Neural cell (in vitro differentiated cells): ENCODE results near the gene PREX1. TPM values are rescaled to one million over a fixed set of nuclear protein-coding genes. Genes with fewer than 3 reads are reported as not detected.

Experiments
- H2AFZ ChIP-seq: fragments of 200-600, 300-800 bp; sonication (generic), shearing (Covaris generic); 2 replicates; pipeline ENCODE4 v1.6.0; 2014; ENCODE audit warnings: low read depth, mild to moderate bottlenecking, antibody characterized with exemption, low read length, moderate library complexity
- H3F3A ChIP-seq: fragments of 200-600 bp; shearing (Covaris generic); 2 replicates; pipeline ENCODE4 v1.6.1; 2016; ENCODE audit warnings: mild to moderate bottlenecking, moderate library complexity, mixed read lengths, antibody characterized with exemption, low read length; ENCODE audit not compliant: insufficient read depth, poor library complexity, severe bottlenecking
- H3K27ac ChIP-seq: fragments of 200-600, 300-800 bp; sonication (generic), shearing (Covaris generic); 2 replicates; pipeline ENCODE4 v1.5.1; 2014; ENCODE audit warnings: mild to moderate bottlenecking, low read length, moderate library complexity
- H3K27me3 ChIP-seq: fragments of 300-800, 200-600 bp; sonication (generic), shearing (Covaris generic); 2 replicates; pipeline ENCODE4 v1.6.0; 2014; ENCODE audit warnings: mild to moderate bottlenecking, low read depth, low read length, moderate library complexity; ENCODE audit not compliant: insufficient read depth
- H3K36me3 ChIP-seq: fragments of 300-800, 200-600 bp; sonication (generic), shearing (Covaris generic); 2 replicates; pipeline ENCODE4 v1.5.1; 2014; ENCODE audit warnings: mild to moderate bottlenecking, antibody characterized with exemption, low read length, moderate library complexity; ENCODE audit not compliant: insufficient read depth
- H3K4me2 ChIP-seq: fragments of 300-800, 200-600 bp; sonication (generic), shearing (Covaris generic); 2 replicates; pipeline ENCODE4 v1.6.0; 2014; ENCODE audit warnings: mild to moderate bottlenecking, low read length
- H3K4me3 ChIP-seq: fragments of 300-800, 200-600 bp; sonication (generic), shearing (Covaris generic); 2 replicates; pipeline ENCODE4 v1.5.1; 2014; ENCODE audit warnings: mild to moderate bottlenecking, low read length, moderate library complexity
- H3K79me2 ChIP-seq: fragments of 200-600 bp; shearing (Covaris generic); replicated peaks from 2 replicates; pipeline ENCODE4 v1.6.0; 2014; ENCODE audit warnings: mild to moderate bottlenecking, low read length, moderate library complexity; ENCODE audit not compliant: insufficient read depth
- H3K9ac ChIP-seq: fragments of 300-800, 200-600 bp; sonication (generic), shearing (Covaris generic); 2 replicates; pipeline ENCODE4 v1.6.1; 2016; ENCODE audit warnings: mild to moderate bottlenecking, low read length, mixed read lengths
- H3K9me2 ChIP-seq: fragments of 200-600 bp; shearing (Covaris generic); 2 replicates; pipeline ENCODE4 v1.6.1; 2016; ENCODE audit warnings: mild to moderate bottlenecking, low read length, mixed read lengths; ENCODE audit not compliant: insufficient read depth
- H3K9me3 ChIP-seq: fragments of 200-600, 300-800 bp; sonication (generic), shearing (Covaris generic); 2 replicates; pipeline ENCODE4 v1.6.1; 2016; ENCODE audit warnings: mild to moderate bottlenecking, mixed run types, low read length, moderate library complexity, mixed read lengths
- H4K20me1 ChIP-seq: fragments of 200-600 bp; shearing (Covaris generic); 2 replicates; pipeline ENCODE4 v1.6.1; 2016; ENCODE audit warnings: mild to moderate bottlenecking, mixed run types; ENCODE audit not compliant: insufficient read depth
- EP300 ChIP-seq: fragments of 450-650 bp; conservative IDR thresholded peaks from 2 replicates; pipeline ENCODE4 v1.6.1; 2014; ENCODE audit warnings: antibody characterized with exemption, mild to moderate bottlenecking, moderate library complexity; ENCODE audit not compliant: poor library complexity, severe bottlenecking
- EZH2 ChIP-seq: fragments of 200-600, 300-800 bp; shearing (Covaris generic), sonication (generic); IDR thresholded peaks from 2 replicates; pipeline ENCODE4 v1.6.1; 2014; ENCODE audit warnings: antibody characterized with exemption, low read length, borderline replicate concordance, mild to moderate bottlenecking; ENCODE audit not compliant: insufficient read depth, poor library complexity, severe bottlenecking
- MXI1 ChIP-seq: fragments of 450-650 bp; conservative IDR thresholded peaks from 2 replicates; pipeline ENCODE4 v1.6.1; 2014; ENCODE audit warnings: antibody characterized with exemption, mild to moderate bottlenecking; ENCODE audit not compliant: poor library complexity, severe bottlenecking
- POLR2AphosphoS5 ChIP-seq: IDR thresholded peaks from 2 replicates; pipeline ENCODE4 v1.6.1; 2012
- RAD21 ChIP-seq: fragments of 450-650 bp; conservative IDR thresholded peaks from 2 replicates; pipeline ENCODE4 v1.6.1; 2014; ENCODE audit warnings: antibody characterized with exemption, mild to moderate bottlenecking, moderate library complexity
- SMC3 ChIP-seq: fragments of 450-650 bp; conservative IDR thresholded peaks from 2 replicates; pipeline ENCODE4 v1.6.1; 2014; ENCODE audit warnings: antibody characterized with exemption, mild to moderate bottlenecking, moderate library complexity; ENCODE audit not compliant: poor library complexity
- TAF1 ChIP-seq: IDR thresholded peaks from 2 replicates; pipeline ENCODE4 v1.6.1; 2012; ENCODE audit warnings: low read depth
- polyA plus RNA-seq: library from polyadenylated mRNA; depleted of rRNA; stranded (reverse); fragments of >200 nt; gene quantifications from 2 replicates; pipeline ENCODE4 v1.2.3, GENCODE V29; 2014
- TF ChIP-seq, protein P1 (sequence below): IDR thresholded peaks from 2 replicates; pipeline ENCODE4 v1.6.1; 2012; ENCODE audit warnings: borderline replicate concordance
- TF ChIP-seq, protein P2 (sequence below): fragments of 450-650 bp; IDR thresholded peaks from 2 replicates; pipeline ENCODE4 v1.5.1; 2014; ENCODE audit warnings: antibody characterized with exemption, mild to moderate bottlenecking, moderate library complexity; ENCODE audit not compliant: poor library complexity, severe bottlenecking

The PREX1 gene
- polyA plus RNA-seq, 1 donor from 2014 or later, result 0.06 TPM

DNA sequence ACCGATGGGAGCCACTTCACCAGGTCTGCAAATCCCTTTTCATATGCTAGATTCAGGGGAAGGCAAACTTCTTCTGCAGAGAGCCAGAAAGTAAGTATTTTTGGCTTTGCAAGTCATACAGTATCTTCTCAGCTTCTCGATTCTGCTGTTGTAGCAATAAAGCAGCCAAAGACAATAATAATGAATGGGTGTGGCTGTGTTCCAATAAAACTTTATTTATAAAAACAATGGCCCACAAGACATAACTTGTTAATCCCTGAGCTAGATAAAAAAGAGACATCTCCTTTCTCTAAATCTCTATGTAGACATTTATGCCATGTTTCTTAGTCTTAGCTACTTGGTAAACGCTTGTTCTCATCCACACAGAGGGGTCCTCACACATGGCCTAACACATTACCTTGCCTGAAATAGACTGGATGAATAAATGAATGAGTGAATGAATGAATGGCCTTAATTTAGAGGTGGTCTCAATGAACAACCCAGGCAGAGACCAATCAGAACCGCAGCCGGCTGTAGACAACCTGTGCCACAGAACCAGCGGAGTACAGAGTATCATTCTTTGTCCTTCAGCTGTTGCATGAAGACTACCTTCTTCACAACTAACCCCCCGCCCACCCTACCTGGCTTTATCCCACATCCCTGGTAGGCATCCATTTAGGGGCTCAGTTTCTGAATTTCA lies 13.5 kb upstream of the PREX1 start:
- no peaks in the 10 kb centered on the region for H3K79me2 ChIP-seq
- H3K9ac ChIP-seq, result no peak overlapping the region
- no peak overlapping the region for H3K4me3 ChIP-seq
- no peak overlapping the region for H3K4me2 ChIP-seq
- H3K9me3 ChIP-seq, result no peaks in the 10 kb centered on the region
- TF ChIP-seq, protein P1, sequence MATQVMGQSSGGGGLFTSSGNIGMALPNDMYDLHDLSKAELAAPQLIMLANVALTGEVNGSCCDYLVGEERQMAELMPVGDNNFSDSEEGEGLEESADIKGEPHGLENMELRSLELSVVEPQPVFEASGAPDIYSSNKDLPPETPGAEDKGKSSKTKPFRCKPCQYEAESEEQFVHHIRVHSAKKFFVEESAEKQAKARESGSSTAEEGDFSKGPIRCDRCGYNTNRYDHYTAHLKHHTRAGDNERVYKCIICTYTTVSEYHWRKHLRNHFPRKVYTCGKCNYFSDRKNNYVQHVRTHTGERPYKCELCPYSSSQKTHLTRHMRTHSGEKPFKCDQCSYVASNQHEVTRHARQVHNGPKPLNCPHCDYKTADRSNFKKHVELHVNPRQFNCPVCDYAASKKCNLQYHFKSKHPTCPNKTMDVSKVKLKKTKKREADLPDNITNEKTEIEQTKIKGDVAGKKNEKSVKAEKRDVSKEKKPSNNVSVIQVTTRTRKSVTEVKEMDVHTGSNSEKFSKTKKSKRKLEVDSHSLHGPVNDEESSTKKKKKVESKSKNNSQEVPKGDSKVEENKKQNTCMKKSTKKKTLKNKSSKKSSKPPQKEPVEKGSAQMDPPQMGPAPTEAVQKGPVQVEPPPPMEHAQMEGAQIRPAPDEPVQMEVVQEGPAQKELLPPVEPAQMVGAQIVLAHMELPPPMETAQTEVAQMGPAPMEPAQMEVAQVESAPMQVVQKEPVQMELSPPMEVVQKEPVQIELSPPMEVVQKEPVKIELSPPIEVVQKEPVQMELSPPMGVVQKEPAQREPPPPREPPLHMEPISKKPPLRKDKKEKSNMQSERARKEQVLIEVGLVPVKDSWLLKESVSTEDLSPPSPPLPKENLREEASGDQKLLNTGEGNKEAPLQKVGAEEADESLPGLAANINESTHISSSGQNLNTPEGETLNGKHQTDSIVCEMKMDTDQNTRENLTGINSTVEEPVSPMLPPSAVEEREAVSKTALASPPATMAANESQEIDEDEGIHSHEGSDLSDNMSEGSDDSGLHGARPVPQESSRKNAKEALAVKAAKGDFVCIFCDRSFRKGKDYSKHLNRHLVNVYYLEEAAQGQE, result no peak
- TF ChIP-seq POLR2AphosphoS5, result no peak
- no peak for TF ChIP-seq TAF1
- no peak for TF ChIP-seq SMC3
- no peaks in the 10 kb centered on the region for H3K36me3 ChIP-seq
- H2AFZ ChIP-seq, result no peak overlapping the region
- no peaks in the 10 kb centered on the region for H3K27me3 ChIP-seq
- H3K9me2 ChIP-seq, result no peaks in the 10 kb centered on the region
- H3F3A ChIP-seq, result no peaks in the 10 kb centered on the region
- H4K20me1 ChIP-seq, result no peaks in the 10 kb centered on the region
- H3K27ac ChIP-seq, result no peak overlapping the region

DNA sequence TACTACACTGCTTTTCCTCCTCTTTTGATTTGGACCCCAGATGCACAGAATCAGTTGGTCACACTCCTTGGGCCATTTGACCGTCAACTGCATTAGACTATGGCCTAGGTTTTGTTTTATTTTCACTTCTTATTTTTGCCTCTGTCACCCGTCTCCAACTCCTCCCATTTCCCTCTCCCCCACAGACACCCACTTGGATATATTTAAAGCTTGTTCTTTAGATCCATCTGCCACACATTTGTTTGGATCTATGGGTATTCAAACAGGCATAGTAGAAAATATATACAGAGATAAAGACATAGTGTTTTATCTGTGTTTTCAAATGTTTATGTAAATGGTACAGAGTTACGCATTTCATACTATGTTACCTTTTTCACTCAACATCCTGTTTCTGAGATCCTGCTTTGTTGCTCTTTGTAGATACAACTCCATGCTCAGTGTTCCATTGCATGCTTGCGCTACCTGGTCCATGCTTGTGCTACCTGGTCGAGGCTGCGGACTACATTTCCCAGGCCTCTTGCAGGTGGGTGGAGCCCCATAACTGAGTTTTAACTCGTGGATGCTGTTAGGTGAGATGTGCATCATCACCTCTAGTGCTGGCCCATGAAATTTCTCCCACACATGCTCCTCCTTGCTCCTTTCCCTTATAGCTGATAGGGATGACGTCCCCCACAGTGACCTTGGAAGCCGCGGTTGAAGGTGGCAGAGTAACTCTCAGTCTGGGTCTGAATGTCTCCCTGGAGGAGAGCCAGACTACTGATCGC lies 11.5 kb upstream of the PREX1 start:
- H3F3A ChIP-seq, result no peaks in the 10 kb centered on the region
- no peaks in the 10 kb centered on the region for H3K27me3 ChIP-seq
- H3K27ac ChIP-seq, result no peak overlapping the region
- H3K4me2 ChIP-seq, result no peak overlapping the region
- no peaks in the 10 kb centered on the region for H3K9me2 ChIP-seq
- no peaks in the 10 kb centered on the region for H3K36me3 ChIP-seq
- TF ChIP-seq RAD21, result no peak
- TF ChIP-seq, protein P1, result no peak
- TF ChIP-seq MXI1, result no peak
- TF ChIP-seq, protein P2, sequence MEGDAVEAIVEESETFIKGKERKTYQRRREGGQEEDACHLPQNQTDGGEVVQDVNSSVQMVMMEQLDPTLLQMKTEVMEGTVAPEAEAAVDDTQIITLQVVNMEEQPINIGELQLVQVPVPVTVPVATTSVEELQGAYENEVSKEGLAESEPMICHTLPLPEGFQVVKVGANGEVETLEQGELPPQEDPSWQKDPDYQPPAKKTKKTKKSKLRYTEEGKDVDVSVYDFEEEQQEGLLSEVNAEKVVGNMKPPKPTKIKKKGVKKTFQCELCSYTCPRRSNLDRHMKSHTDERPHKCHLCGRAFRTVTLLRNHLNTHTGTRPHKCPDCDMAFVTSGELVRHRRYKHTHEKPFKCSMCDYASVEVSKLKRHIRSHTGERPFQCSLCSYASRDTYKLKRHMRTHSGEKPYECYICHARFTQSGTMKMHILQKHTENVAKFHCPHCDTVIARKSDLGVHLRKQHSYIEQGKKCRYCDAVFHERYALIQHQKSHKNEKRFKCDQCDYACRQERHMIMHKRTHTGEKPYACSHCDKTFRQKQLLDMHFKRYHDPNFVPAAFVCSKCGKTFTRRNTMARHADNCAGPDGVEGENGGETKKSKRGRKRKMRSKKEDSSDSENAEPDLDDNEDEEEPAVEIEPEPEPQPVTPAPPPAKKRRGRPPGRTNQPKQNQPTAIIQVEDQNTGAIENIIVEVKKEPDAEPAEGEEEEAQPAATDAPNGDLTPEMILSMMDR, result no peak
- no peak for TF ChIP-seq EP300
- TF ChIP-seq SMC3, result no peak
- no peak for TF ChIP-seq EZH2
- TF ChIP-seq TAF1, result no peak
- no peak for TF ChIP-seq POLR2AphosphoS5
- no peaks in the 10 kb centered on the region for H3K79me2 ChIP-seq
- no peak overlapping the region for H3K4me3 ChIP-seq
- no peaks in the 10 kb centered on the region for H4K20me1 ChIP-seq
- H3K9ac ChIP-seq, result no peak overlapping the region
- no peaks in the 10 kb centered on the region for H3K9me3 ChIP-seq
- H2AFZ ChIP-seq, result no peak overlapping the region
